OCI-LY7 (cell line): ENCODE results near the gene COL4A1.

ENCODE experiments used
- EZH2phosphoT487 ChIP-seq: fragments of 200-600 bp; sonication (generic); IDR thresholded peaks from 2 replicates; pipeline ENCODE4 v1.6.1; 2018; ENCODE audit warnings: low read depth, borderline replicate concordance, mild to moderate bottlenecking, mixed run types, antibody characterized with exemption, low read length, moderate library complexity, mixed read lengths
- TF ChIP-seq, protein P1 (sequence below): fragments of 200-600 bp; sonication (generic); conservative IDR thresholded peaks from 2 replicates; pipeline ENCODE4 v1.5.1; 2014; ENCODE audit warnings: mild to moderate bottlenecking, antibody characterized with exemption, low read length, moderate library complexity, mixed read lengths

GRCh38 chr13:110333837-110334236 is 26.9 kb upstream of the COL4A1 start:
- TF ChIP-seq EZH2phosphoT487: no peak
- TF ChIP-seq, protein P1, sequence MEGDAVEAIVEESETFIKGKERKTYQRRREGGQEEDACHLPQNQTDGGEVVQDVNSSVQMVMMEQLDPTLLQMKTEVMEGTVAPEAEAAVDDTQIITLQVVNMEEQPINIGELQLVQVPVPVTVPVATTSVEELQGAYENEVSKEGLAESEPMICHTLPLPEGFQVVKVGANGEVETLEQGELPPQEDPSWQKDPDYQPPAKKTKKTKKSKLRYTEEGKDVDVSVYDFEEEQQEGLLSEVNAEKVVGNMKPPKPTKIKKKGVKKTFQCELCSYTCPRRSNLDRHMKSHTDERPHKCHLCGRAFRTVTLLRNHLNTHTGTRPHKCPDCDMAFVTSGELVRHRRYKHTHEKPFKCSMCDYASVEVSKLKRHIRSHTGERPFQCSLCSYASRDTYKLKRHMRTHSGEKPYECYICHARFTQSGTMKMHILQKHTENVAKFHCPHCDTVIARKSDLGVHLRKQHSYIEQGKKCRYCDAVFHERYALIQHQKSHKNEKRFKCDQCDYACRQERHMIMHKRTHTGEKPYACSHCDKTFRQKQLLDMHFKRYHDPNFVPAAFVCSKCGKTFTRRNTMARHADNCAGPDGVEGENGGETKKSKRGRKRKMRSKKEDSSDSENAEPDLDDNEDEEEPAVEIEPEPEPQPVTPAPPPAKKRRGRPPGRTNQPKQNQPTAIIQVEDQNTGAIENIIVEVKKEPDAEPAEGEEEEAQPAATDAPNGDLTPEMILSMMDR: no peak
